HG03108 (cell line): ENCODE measurements around the gene FAIM2.

Experiments
- ATAC-seq: cut with Tn5 transposase; IDR thresholded peaks from one replicate; pipeline ENCODE4 v1.9.1; 2021; ENCODE audit warnings: moderate library complexity; ENCODE audit not compliant: unreplicated experiment

Gene FAIM2

DNA sequence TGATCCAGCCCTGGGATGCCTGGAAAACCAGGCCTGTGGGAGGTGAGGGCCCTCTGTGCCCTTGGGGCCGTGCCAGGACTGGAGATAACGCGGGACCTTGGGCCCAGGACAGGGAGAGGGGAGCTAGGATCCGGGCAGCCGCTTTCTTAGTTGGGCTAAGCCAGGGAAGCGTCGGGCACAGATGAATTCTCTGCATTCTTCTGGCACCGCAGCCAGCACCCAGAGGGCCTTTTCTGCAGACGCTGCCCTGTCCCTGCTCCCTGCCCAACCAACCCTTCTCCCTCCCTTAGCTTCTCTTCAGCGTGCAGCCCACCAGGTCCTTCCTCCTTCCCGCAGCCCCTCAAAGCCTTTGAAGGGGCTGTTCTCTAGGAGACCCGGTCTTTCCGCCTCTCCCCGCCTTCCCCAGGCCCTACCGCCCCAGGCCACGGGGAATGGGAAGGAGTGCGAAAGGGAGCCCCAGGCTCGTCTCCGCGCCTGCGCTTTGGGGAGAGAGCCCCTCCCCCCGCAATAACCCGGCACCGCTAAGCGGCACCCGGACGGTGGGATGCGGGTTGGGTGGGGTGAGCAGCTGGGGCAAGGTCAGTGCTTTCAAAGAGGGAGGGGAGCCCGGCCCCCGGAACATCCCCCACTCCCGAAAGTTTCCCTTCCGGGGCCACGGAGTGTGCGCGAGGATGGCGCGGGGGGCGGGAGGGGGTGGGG, 76.2 kb downstream of the FAIM2 start:
- ATAC-seq: no peak

DNA sequence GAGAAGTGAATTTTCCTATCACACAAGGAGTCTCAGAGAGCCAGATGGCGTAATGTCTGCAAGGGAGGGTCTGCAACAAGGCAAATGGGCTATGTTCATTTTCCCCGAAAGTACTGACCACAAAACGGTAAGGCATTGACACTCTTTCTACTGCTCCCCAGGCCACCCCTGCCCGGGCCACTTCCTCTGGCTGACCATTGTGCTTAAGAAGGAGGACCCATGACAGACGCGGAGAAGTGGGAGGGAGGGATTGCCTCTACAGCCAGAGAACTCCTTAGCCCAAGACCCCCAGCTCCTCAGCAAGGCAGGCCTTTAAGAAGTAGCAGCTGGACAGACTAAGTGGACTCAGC, 76.7 kb downstream of the FAIM2 start:
- no peak for ATAC-seq

DNA sequence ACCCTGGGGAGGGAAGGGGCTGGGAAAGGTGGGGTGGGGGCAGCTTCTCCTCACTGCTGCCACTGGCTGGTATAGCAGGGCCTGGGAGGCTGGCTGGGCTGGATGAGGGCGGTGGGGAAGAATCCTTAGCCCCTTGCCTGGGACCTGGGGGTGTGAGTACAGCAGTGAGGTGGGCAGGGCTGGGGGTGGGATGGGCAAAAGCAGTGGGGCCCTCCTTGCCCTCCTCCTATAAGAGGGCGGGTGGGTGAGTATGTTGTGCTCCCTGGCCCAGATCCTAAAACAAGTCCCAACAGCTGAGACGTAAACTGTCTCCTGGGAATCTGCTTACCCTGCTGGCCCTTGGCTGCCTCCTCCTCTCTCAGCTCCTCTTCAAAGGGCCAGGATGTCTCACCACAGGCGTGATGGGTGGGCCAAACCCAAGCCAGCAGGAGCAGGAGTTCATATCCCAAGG, 77.7 kb downstream of the FAIM2 start:
- no peak for ATAC-seq

DNA sequence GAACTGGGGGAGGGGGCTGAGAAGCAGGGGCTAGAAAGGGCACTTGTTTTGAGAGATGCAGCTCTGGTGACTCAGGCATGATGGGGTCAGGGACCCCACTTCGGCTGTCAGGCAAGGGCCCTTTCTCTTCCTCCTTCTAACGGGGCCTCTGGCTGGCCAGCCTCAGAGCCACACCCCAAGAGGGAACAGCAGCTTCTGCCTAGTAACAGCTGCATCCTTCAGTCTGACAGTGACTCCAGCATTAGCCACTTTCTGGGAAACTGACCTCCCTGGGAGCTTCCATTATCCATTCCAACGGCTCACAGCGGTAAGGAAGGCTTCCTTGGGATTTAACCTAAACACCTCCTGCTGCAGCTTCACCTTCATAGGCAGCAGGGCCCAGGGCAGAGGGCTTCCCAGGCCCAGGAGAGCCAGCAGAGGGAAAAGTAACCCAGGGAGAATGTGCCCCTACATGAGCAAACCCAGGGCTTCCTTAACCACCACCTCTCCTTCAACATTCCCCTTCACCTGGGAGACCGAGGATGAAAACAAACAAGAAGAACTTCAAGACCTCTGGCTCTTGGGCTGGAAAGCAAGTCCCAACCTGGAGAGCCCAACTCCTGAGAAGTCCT, 78.2 kb downstream of the FAIM2 start:
- ATAC-seq: no peak

DNA sequence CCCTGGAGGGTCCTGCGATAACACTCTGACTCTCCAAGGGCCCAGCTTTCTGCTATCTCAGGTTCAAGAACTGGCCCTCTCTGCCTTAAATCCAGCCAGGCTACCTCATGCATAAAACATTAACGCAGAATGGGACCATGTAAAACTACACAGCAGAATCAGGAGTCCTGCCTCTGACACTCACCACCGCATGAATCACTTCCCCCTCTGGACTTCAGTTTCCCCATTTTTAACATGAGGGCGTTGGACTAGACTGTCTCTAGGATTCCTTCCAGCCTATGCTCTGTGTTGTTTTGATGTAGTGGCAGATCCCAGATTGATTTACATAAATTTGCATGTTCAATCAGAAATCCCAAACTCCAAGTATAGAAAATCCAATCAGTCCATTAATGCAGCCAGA, 78.8 kb downstream of the FAIM2 start:
- no peak for ATAC-seq

DNA sequence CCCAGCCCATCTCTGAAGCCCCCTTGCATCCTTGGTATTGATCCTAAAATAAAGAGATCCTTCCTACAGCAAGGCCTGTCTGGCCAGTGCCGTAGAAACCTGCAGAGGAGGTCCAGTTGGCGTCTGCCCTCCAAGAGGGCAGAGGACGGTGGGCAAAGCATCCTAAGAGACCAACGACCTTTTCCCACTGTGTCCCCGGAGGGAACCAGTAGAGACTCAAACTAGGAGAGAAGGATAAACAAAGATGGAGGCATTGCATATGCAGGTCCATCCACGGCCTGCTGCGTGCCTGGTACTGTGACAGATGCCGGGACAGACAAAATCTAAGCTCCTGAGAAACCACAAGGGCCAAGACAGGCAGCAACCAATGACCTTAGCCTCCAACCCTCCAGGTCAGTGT, 79.3 kb downstream of the FAIM2 start:
- ATAC-seq: no peak

DNA sequence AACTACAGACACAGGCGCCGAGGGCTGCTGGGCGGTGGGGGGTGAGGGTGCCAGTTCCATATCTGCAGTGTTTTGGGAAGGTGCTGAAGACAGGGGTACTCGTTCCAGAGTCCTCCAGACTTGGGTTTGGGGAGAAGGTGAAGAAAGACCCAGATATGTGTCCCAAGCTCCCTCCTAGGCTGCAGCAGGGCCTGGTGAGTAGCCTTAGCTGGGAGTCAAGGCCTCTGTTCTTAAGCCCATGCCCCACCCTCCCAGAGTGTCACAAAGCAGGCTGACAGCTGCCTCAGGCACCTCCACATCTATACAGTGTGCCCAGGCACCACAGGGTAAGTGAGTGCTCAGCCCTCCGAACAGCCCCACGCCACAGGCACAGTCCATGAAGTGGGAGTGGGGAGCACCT, 79.7 kb downstream of the FAIM2 start:
- ATAC-seq: no peak

DNA sequence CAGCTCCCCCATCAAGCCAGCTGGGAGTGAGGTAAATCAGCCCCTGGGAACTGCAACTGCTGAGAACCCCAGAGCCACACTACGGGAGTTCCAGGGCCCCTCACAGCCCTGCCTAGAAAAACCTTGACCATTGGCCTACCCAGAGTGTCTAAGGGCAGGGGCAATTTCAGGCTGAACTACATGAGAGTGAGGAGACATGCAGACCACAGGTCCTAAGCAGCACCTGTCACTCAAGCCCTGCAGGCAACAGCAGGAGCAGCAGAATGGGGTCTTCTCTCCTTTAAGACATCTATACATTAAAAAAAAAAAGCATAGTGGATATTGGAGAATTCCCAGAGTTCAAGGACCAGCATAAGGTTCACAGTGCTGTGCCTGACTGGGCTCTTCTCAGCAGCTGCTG, 80.3 kb downstream of the FAIM2 start:
- no peak for ATAC-seq

DNA sequence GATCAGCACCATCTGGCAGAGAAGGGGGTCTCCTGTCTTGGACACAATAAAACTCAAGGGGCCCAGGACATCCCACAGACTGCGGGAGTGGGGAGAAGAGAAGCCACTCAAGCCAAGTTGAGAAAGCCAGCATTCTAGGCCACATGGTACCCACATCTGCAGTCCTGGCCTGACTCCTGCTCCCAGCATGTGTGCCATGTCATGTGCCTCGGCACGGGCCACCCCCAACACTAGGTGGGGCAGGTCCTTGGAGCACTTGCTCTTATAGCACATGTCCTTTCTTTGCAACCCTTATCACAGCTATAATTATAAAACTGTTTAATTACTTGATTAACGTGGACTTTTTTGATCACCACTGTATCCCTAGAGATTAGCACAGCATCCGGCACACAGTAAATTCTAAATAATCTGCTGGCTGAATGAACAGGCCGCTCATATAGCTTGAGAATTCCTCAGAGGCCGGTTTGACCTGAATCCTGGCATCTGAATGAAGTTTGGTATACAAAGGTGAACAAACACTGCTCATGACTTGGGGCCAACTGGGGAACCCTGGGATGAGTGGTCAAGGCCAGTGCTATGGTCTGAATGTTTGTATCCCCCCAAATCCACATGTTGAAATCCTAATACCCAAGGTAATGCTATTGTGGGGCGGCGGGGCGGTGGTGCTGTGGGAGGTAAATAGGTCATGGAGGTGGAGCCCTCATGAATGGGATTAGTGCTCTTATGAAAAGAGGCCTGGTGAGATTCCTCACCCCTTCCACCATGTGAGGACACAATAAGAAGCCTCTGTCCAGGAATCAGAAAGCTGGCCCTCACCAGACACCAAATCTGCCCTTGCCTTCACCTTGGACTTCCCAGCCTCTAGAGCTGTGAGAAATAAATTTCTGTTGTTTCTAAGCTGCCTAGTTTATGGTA, 82.1 kb downstream of the FAIM2 start:
- ATAC-seq: no peak

DNA sequence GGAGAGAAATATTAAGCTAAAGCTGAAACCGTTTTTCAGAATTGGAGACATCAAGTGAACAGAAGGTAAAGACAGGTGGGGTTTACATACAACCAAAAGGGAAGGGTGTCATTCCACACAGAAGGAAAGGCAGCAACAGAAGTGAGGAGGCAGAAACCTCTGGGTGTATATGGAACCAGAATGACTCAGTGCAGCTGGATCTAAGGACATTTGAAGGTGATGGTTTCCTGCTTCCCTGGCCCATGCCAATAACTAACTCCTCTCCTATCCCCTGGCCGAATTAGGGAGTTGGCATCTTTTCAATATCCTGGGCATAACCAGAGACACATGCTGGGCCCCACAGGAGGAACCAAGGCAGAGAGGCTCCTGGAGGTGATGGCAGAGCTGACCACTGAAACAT, 83.9 kb downstream of the FAIM2 start:
- no peak for ATAC-seq

DNA sequence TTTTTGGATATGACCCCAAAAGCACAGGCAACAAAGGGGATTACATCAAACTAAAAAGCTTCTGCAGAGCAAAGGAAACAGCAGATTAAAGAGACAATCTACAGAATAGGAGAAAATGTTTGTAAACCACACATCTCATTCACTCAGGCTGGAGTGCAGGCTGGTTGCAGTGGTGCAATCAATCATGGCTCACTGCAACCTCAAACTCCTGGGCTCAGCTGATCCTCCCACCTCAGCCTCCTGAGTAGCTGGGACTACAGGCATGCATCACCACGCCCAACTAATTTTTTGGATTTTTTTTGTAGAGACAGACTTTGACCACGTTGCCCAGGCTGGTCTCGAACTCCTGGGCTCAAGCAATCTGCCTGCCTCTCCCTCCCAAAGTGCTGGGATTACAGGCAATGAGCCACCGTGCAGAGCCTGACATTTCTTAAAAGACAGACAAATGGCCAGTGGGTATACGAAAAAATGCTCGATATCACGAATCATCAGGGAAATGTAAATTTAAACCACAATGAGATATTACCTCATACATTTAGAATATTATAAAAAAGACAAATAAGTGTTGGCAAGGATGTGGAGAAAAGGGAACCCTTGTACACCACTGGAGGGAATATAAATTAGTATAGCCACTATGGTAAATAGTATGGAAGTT, 85.3 kb downstream of the FAIM2 start:
- ATAC-seq: no peak
